Neuronal stem cell (in vitro differentiated cells): ENCODE measurements around the gene ZNF784.

ENCODE experiments used
- DNase-seq: peaks from one replicate; pipeline ENCODE4 v3.0.0-alpha.2; 2013; ENCODE audit warnings: low spot score
- H2AFZ ChIP-seq: one replicate; pipeline ENCODE4 v1.6.1; 2013; ENCODE audit warnings: mild to moderate bottlenecking, low read length, inconsistent platforms
- H2AK5ac ChIP-seq: 2 replicates; pipeline ENCODE4 v1.6.1; 2013; ENCODE audit warnings: low read depth, mild to moderate bottlenecking, inconsistent platforms, low read length, moderate library complexity, mixed read lengths
- H2BK120ac ChIP-seq: 2 replicates; pipeline ENCODE4 v1.6.1; 2013; ENCODE audit warnings: low read depth, mild to moderate bottlenecking, inconsistent platforms, low read length, moderate library complexity, mixed read lengths
- H2BK12ac ChIP-seq: one replicate; pipeline ENCODE4 v1.6.1; 2013; ENCODE audit warnings: low read length, inconsistent platforms
- H2BK15ac ChIP-seq: 2 replicates; pipeline ENCODE4 v1.6.1; 2013; ENCODE audit warnings: mild to moderate bottlenecking, low read length, inconsistent platforms, mixed read lengths
- H2BK5ac ChIP-seq: one replicate; pipeline ENCODE4 v1.6.1; 2013; ENCODE audit warnings: inconsistent platforms, mild to moderate bottlenecking, low read length, moderate library complexity
- H3K14ac ChIP-seq: one replicate; pipeline ENCODE4 v1.6.1; 2013; ENCODE audit warnings: low read length, inconsistent platforms
- H3K18ac ChIP-seq: 2 replicates; pipeline ENCODE4 v1.6.1; 2013; ENCODE audit warnings: low read length, inconsistent platforms
- H3K23ac ChIP-seq: 2 replicates; pipeline ENCODE4 v1.6.1; 2013; ENCODE audit warnings: low read depth, mild to moderate bottlenecking, mixed read lengths, low read length, inconsistent platforms; ENCODE audit not compliant: poor library complexity
- H3K27ac ChIP-seq: replicated peaks from 3 replicates; pipeline ENCODE4 v1.5.1; 2013; ENCODE audit warnings: low read length, inconsistent platforms
- H3K27me3 ChIP-seq, 3 experiments: 2 replicates each; pipeline ENCODE4 v1.6.1; 2013; ENCODE audit warnings: low read length in 3 of 3, mild to moderate bottlenecking in 2 of 3, inconsistent platforms in 1 of 3, low read depth in 1 of 3, mixed read lengths in 1 of 3, moderate library complexity in 1 of 3; ENCODE audit not compliant: control insufficient read depth in 3 of 3, insufficient read depth in 3 of 3
- H3K36me3 ChIP-seq, 2 donors: replicated peaks in 1 of 2; 2 replicates each; pipeline ENCODE4 v1.6.1; 2013; ENCODE audit warnings: low read length in 2 of 2; ENCODE audit not compliant: control insufficient read depth in 2 of 2, insufficient read depth in 2 of 2
- H3K4ac ChIP-seq: 2 replicates; pipeline ENCODE4 v1.6.1; 2013; ENCODE audit warnings: inconsistent platforms, mild to moderate bottlenecking, low read length, moderate library complexity
- H3K4me1 ChIP-seq, 2 donors: 1 replicate in 1 of 2; 2 replicates in 1 of 2; pipeline ENCODE4 v1.6.1; 2013; ENCODE audit warnings: low read length in 2 of 2, low read depth in 1 of 2; ENCODE audit not compliant: control insufficient read depth in 2 of 2, insufficient read depth in 1 of 2
- H3K4me2 ChIP-seq: one replicate; pipeline ENCODE4 v1.6.1; 2013; ENCODE audit warnings: mild to moderate bottlenecking, low read length, inconsistent platforms; ENCODE audit not compliant: insufficient read depth, poor library complexity, severe bottlenecking
- H3K4me3 ChIP-seq, 2 donors: 2 replicates each; pipeline ENCODE4 v1.5.1; 2013; ENCODE audit warnings: low read length in 2 of 2, mild to moderate bottlenecking in 2 of 2, inconsistent platforms in 1 of 2, moderate library complexity in 1 of 2
- H3K79me1 ChIP-seq: one replicate; pipeline ENCODE4 v1.6.1; 2013; ENCODE audit warnings: low read depth, mild to moderate bottlenecking, inconsistent platforms, low read length, moderate library complexity
- H3K9ac ChIP-seq: one replicate; pipeline ENCODE4 v1.6.1; 2013; ENCODE audit warnings: mild to moderate bottlenecking, low read depth, low read length, inconsistent platforms; ENCODE audit not compliant: poor library complexity
- H3K9me3 ChIP-seq, 2 donors: replicated peaks in 1 of 2; 2 replicates each; pipeline versions ENCODE3 to v1.6.1; 2013; ENCODE audit warnings: low read length in 2 of 2, mild to moderate bottlenecking in 2 of 2, inconsistent platforms in 1 of 2, low read depth in 1 of 2, mixed read lengths in 1 of 2, moderate library complexity in 1 of 2; ENCODE audit not compliant: control insufficient read depth in 2 of 2, insufficient read depth in 1 of 2
- H4K8ac ChIP-seq: one replicate; pipeline ENCODE4 v1.6.1; 2013; ENCODE audit warnings: low read depth, mild to moderate bottlenecking, inconsistent platforms, low read length, moderate library complexity
- H4K91ac ChIP-seq: one replicate; pipeline ENCODE4 v1.6.1; 2013; ENCODE audit warnings: low read length, low read depth, mild to moderate bottlenecking, inconsistent platforms; ENCODE audit not compliant: poor library complexity
- WGBS, 2 donors: extraction: QIAGEN DNeasy Blood & Tissue Kit; methylation state at CpG; one replicate each; pipeline ENCODE4 v1.1.7; 2013; ENCODE audit warnings: missing lambda C conversion rate in 2 of 2, mixed read lengths in 1 of 2; ENCODE audit not compliant: insufficient read length in 2 of 2, insufficient replicate concordance in 1 of 2; ENCODE audit errors: extremely low coverage in 2 of 2; 5-methylcytosine and 5-hydroxymethylcytosine counted together

ZNF784 gene

GRCh38 chr19:55653651-55654322 lies 29.4 kb upstream of the ZNF784 start:
- WGBS, 2 donors = no CpG with 5 or more reads among the region's 57 CpGs
- peak overlapping the region; percentile 67 for H2BK120ac ChIP-seq
- peaks cover 15 to 54% of the 10 kb centered on the region in 2 donors for H3K36me3 ChIP-seq
- H3K4me3 ChIP-seq = peak overlapping the region; percentile 55 to 88
- H4K91ac ChIP-seq = no peak overlapping the region
- H2BK12ac ChIP-seq = no peak overlapping the region
- no peak overlapping the region for H4K8ac ChIP-seq
- H2BK15ac ChIP-seq = peak overlapping the region; percentile 88
- H3K9me3 ChIP-seq = no peaks in the 10 kb centered on the region
- H2BK5ac ChIP-seq = peak overlapping the region; percentile 62
- H3K9ac ChIP-seq = peak overlapping the region; percentile 86
- H3K18ac ChIP-seq = peak overlapping the region; percentile 98
- H3K4ac ChIP-seq = peak overlapping the region; percentile 71
- peak overlapping the region; percentile 86 for H2AK5ac ChIP-seq
- peaks cover 13% of the 10 kb centered on the region for H3K79me1 ChIP-seq
- peak overlapping the region; percentile 80 for H2AFZ ChIP-seq
- H3K23ac ChIP-seq = peak overlapping the region; percentile 90
- H3K4me2 ChIP-seq = peak overlapping the region; percentile 61
- peak; percentile 98 for DNase-seq
- H3K27ac ChIP-seq = peak overlapping the region; percentile 99
- H3K27me3 ChIP-seq = no peaks in the 10 kb centered on the region
- peak overlapping the region; percentile 79 for H3K14ac ChIP-seq
- peaks cover 13% of the 10 kb centered on the region in 2 donors for H3K4me1 ChIP-seq

GRCh38 chr19:55652311-55653128 lies 28.2 kb upstream of the ZNF784 start:
- Histone ChIP-seq H3K14ac (no peak overlapping the region), H2BK120ac (no peak overlapping the region), H3K4me2 (no peak overlapping the region), H3K36me3 (peaks cover 13 to 43% of the 10 kb centered on the region in 2 donors), H2BK5ac (no peak overlapping the region), H4K91ac (no peak overlapping the region), H2BK15ac (no peak overlapping the region), H3K18ac (no peak overlapping the region), H2BK12ac (no peak overlapping the region), H2AFZ (no peak overlapping the region), H3K4ac (no peak overlapping the region), H3K27me3 (no peaks in the 10 kb centered on the region), H3K23ac (peak overlapping the region; percentile 25), H2AK5ac (peak overlapping the region; percentile 70), H3K27ac (no peak overlapping the region), H3K9ac (no peak overlapping the region), H3K79me1 (peaks cover 17% of the 10 kb centered on the region), H3K4me3 (no peak overlapping the region), H3K4me1 (peaks cover 15 to 19% of the 10 kb centered on the region in 2 donors), H3K9me3 (no peaks in the 10 kb centered on the region), H4K8ac (no peak overlapping the region)
- DNase-seq = no peak
- WGBS, 2 donors = no CpG with 5 or more reads among the region's 71 CpGs

GRCh38 chr19:55651236-55651635 lies 26.9 kb upstream of the ZNF784 start:
- Histone ChIP-seq H2BK12ac (peak overlapping the region; percentile 41), H3K27me3 (no peaks in the 10 kb centered on the region), H3K18ac (no peak overlapping the region), H3K79me1 (peaks cover 17% of the 10 kb centered on the region), H3K23ac (no peak overlapping the region), H3K14ac (no peak overlapping the region), H3K4me2 (no peak overlapping the region), H4K91ac (no peak overlapping the region), H2AFZ (no peak overlapping the region), H3K27ac (no peak overlapping the region), H3K36me3 (peaks cover 16 to 34% of the 10 kb centered on the region in 2 donors), H3K4ac (no peak overlapping the region), H2AK5ac (no peak overlapping the region), H2BK15ac (no peak overlapping the region), H3K4me1 (peaks cover 12% of the 10 kb centered on the region in 2 donors), H4K8ac (no peak overlapping the region), H3K9me3 (no peaks in the 10 kb centered on the region), H3K4me3 (no peak overlapping the region), H2BK5ac (no peak overlapping the region), H2BK120ac (no peak overlapping the region), H3K9ac (no peak overlapping the region)
- DNase-seq = no peak
- whole genome bisulfite sequencing, 2 donors = no CpG with 5 or more reads among the region's 18 CpGs

DNA sequence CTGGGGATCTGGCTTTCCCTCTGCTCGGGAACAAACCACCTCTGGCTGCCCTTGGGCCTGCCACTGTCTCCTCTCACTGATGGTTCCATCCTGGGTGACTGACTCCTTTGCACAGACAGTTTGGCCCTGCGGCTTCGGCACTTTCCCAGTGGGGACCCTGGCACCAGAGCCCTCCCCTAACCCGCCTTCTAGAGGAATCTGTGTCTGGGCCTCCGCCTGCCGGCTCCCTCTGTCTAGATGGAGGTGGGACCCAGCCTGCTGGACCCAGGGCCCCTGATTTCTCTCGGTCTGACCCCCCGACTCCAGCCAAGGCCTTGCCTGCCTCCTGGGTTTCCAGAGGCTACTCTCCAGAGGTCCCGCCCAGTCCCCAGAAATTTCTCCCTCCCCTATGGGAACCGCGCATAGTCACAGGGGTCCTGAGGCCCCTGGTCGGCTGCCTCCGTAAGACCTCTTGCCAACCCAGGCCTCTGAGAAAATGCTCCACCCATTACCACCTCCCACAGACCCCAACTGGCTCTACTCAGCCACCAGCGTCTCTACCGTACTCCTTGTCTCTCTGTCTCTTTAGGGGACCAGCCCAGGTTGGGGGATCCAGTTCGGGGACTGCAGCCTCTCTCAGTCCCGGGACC lies 26.4 kb upstream of the ZNF784 start:
- no peaks in the 10 kb centered on the region for H3K9me3 ChIP-seq
- no peak overlapping the region for H3K18ac ChIP-seq
- no peak overlapping the region for H3K9ac ChIP-seq
- no peak for DNase-seq
- no peak overlapping the region for H4K91ac ChIP-seq
- peaks cover 16 to 31% of the 10 kb centered on the region in 2 donors for H3K36me3 ChIP-seq
- peak overlapping the region; percentile 41 for H2BK12ac ChIP-seq
- H4K8ac ChIP-seq = no peak overlapping the region
- peaks cover 17% of the 10 kb centered on the region for H3K79me1 ChIP-seq
- no peak overlapping the region for H3K4ac ChIP-seq
- H2BK120ac ChIP-seq = no peak overlapping the region
- H2AK5ac ChIP-seq = no peak overlapping the region
- H3K4me1 ChIP-seq = peaks cover 10 to 12% of the 10 kb centered on the region in 2 donors
- H3K27ac ChIP-seq = no peak overlapping the region
- no peak overlapping the region for H2BK5ac ChIP-seq
- H3K14ac ChIP-seq = no peak overlapping the region
- H3K4me3 ChIP-seq = no peak overlapping the region
- H3K27me3 ChIP-seq = no peaks in the 10 kb centered on the region
- H3K4me2 ChIP-seq = no peak overlapping the region
- no CpG with 5 or more reads among the region's 17 CpGs for WGBS, 2 donors
- H3K23ac ChIP-seq = peak overlapping the region; percentile 65
- no peak overlapping the region for H2AFZ ChIP-seq
- no peak overlapping the region for H2BK15ac ChIP-seq
